ENCODE measurements around the gene CGREF1.

The CGREF1 gene

GRCh38 chr2:27143285-27143684 lies 24.4 kb upstream of the CGREF1 start:
- Histone ChIP-seq H2AFZ (ENCODE audit: low read length) (no peak overlapping the region), H3K4me1 (ENCODE audit: low read length) (no peaks in the 10 kb centered on the region), H3K79me2 (ENCODE audit: low read length) (no peaks in the 10 kb centered on the region), H3K9ac (ENCODE audit: low read length) (no peak overlapping the region), H3K27ac (ENCODE audit: low read length) (no peak overlapping the region), H3K4me3 (ENCODE audit: low read length) (no peak overlapping the region), H3K4me2 (ENCODE audit: low read depth, low read length) (no peak overlapping the region), H3F3A (ENCODE audit: insufficient read depth, low read length) (no peaks in the 10 kb centered on the region), H4K20me1 (ENCODE audit: insufficient read depth, low read length) (no peaks in the 10 kb centered on the region), H3K9me2 (replicated peaks; ENCODE audit: insufficient read depth, low read length) (no peaks in the 10 kb centered on the region), H3K9me3 (replicated peaks; ENCODE audit: insufficient read depth, low read length) (no peaks in the 10 kb centered on the region), H3K27me3 (replicated peaks; ENCODE audit: insufficient read depth, low read length) (no peaks in the 10 kb centered on the region), H3K36me3 (replicated peaks; ENCODE audit: insufficient read depth, low read length) (no peaks in the 10 kb centered on the region)
- no peak for DNase-seq
- TF ChIP-seq CTCF (IDR thresholded peaks at IDR 0.05; ENCODE audit: low read length) (no peak), EZH2 (optimal IDR thresholded peaks at IDR 0.05; ENCODE audit: low read depth, low read length) (no peak), EZH2phosphoT487 (IDR thresholded peaks at IDR 0.05; ENCODE audit: low read length) (no peak)

GRCh38 chr2:27139310-27139709 lies 20.4 kb upstream of the CGREF1 start, which contains the start of gene PRR30:
Gene PRR30 (minus strand): TSS chr2:27139410. CDS start chr2:27138329, 1,081 bp downstream.
- H3K4me1 ChIP-seq (ENCODE audit: low read length), result no peaks in the 10 kb centered on the region
- TF ChIP-seq EZH2 (optimal IDR thresholded peaks at IDR 0.05; ENCODE audit: low read depth, low read length) (no peak), EZH2phosphoT487 (IDR thresholded peaks at IDR 0.05; ENCODE audit: low read length) (no peak), CTCF (IDR thresholded peaks at IDR 0.05; ENCODE audit: low read length) (no peak)

GRCh38 chr2:27138111-27138510 lies 19.2 kb upstream of the CGREF1 start:
- DNase-seq, result no peak
- H2AFZ ChIP-seq (ENCODE audit: low read length), result no peak overlapping the region
- TF ChIP-seq EZH2phosphoT487 (IDR thresholded peaks at IDR 0.05; ENCODE audit: low read length) (no peak), CTCF (IDR thresholded peaks at IDR 0.05; ENCODE audit: low read length) (no peak), EZH2 (optimal IDR thresholded peaks at IDR 0.05; ENCODE audit: low read depth, low read length) (no peak)
- no peak overlapping the region for H3K9ac ChIP-seq (ENCODE audit: low read length)
- no peaks in the 10 kb centered on the region for H3K9me2 ChIP-seq (replicated peaks; ENCODE audit: insufficient read depth, low read length)
- H3K79me2 ChIP-seq (ENCODE audit: low read length), result peaks cover 14% of the 10 kb centered on the region
- no peaks in the 10 kb centered on the region for H3K4me1 ChIP-seq (ENCODE audit: low read length)
- no peaks in the 10 kb centered on the region for H3K27me3 ChIP-seq (replicated peaks; ENCODE audit: insufficient read depth, low read length)
- H3K4me2 ChIP-seq (ENCODE audit: low read depth, low read length), result no peak overlapping the region
- no peak overlapping the region for H3K27ac ChIP-seq (ENCODE audit: low read length)
- no peaks in the 10 kb centered on the region for H4K20me1 ChIP-seq (ENCODE audit: insufficient read depth, low read length)
- no peaks in the 10 kb centered on the region for H3K36me3 ChIP-seq (replicated peaks; ENCODE audit: insufficient read depth, low read length)
- no peak overlapping the region for H3K4me3 ChIP-seq (ENCODE audit: low read length)
- no peaks in the 10 kb centered on the region for H3K9me3 ChIP-seq (replicated peaks; ENCODE audit: insufficient read depth, low read length)
- H3F3A ChIP-seq (ENCODE audit: insufficient read depth, low read length), result 0 out of 2 replicates have a peak, but pooled peaks cover 11% of the 10 kb centered on the region

More at GRCh38 chr2:27139310-27139709, 20.4 kb upstream of the CGREF1 start, which contains the start of gene PRR30:
- Histone ChIP-seq H3K79me2 (ENCODE audit: low read length) (peaks cover 2% of the 10 kb centered on the region), H3K4me2 (ENCODE audit: low read depth, low read length) (no peak within 1 kb of the TSS), H4K20me1 (ENCODE audit: insufficient read depth, low read length) (no peaks in the 10 kb centered on the region), H3K27ac (ENCODE audit: low read length) (no peak within 1 kb of the TSS), H3K9me2 (replicated peaks; ENCODE audit: insufficient read depth, low read length) (no peaks in the 10 kb centered on the region), H3K9me3 (replicated peaks; ENCODE audit: insufficient read depth, low read length) (no peaks in the 10 kb centered on the region), H3K4me3 (ENCODE audit: low read length) (no peak within 1 kb of the TSS), H3K27me3 (replicated peaks; ENCODE audit: insufficient read depth, low read length) (no peaks in the 10 kb centered on the region), H3K9ac (ENCODE audit: low read length) (no peak within 1 kb of the TSS), H3K36me3 (replicated peaks; ENCODE audit: insufficient read depth, low read length) (no peaks in the 10 kb centered on the region), H3F3A (ENCODE audit: insufficient read depth, low read length) (0 out of 2 replicates have a peak, but pooled peaks cover 6% of the 10 kb centered on the region), H2AFZ (ENCODE audit: low read length) (no peak within 1 kb of the TSS)
- no peak for DNase-seq

All from MM.1S (cell line).